Fibroblast of lung (primary cell): ENCODE measurements around the gene LRCOL1. TPM values are rescaled to one million over a fixed set of nuclear protein-coding genes. Genes with fewer than 3 reads are reported as not detected.

Experiments
- DNase-seq, 2 donors: peaks; one replicate each; pipeline versions ENCODE4 v3.0.0 to v3.0.0-alpha.2; 2010; ENCODE audit warnings: low read depth in 2 of 2
- H2AFZ ChIP-seq: 2 replicates; pipeline ENCODE4 v1.5.1; 2012; ENCODE audit warnings: low read length, control low read depth, inconsistent platforms
- H3K27ac ChIP-seq: 2 replicates; pipeline ENCODE4 v1.5.1; 2011; ENCODE audit warnings: low read length, control low read depth; ENCODE audit not compliant: insufficient read depth
- H3K27me3 ChIP-seq: 2 replicates; pipeline ENCODE4 v1.5.1; 2011; ENCODE audit warnings: mild to moderate bottlenecking, low read length; ENCODE audit not compliant: control insufficient read depth, insufficient read depth
- H3K36me3 ChIP-seq: 2 replicates; pipeline ENCODE4 v1.5.1; 2011; ENCODE audit warnings: low read length; ENCODE audit not compliant: control insufficient read depth, insufficient read depth
- H3K4me1 ChIP-seq: 2 replicates; pipeline ENCODE4 v1.5.1; 2011; ENCODE audit warnings: low read length; ENCODE audit not compliant: control insufficient read depth, insufficient read depth; ENCODE audit errors: extremely low read depth
- H3K4me2 ChIP-seq: 2 replicates; pipeline ENCODE4 v1.5.1; 2011; ENCODE audit warnings: low read length, control low read depth; ENCODE audit not compliant: insufficient read depth; ENCODE audit errors: extremely low read depth
- H3K4me3 ChIP-seq, 4 experiments: fragments of 200-600 bp in 1 of 4; sonication (generic) in 1 of 4; replicated peaks in 1 of 4; 2 replicates each; pipeline ENCODE4 v1.5.1; 2011 to 2016; ENCODE audit warnings: low read length in 4 of 4, low read depth in 3 of 4, mild to moderate bottlenecking in 3 of 4, control low read depth in 2 of 4, inconsistent platforms in 1 of 4, mixed read lengths in 1 of 4; ENCODE audit not compliant: insufficient read depth in 1 of 4; ENCODE audit errors: control extremely low read depth in 1 of 4
- H3K79me2 ChIP-seq: 2 replicates; pipeline ENCODE4 v1.5.1; 2012; ENCODE audit warnings: mild to moderate bottlenecking, low read length, inconsistent platforms; ENCODE audit not compliant: control insufficient read depth, insufficient read depth
- H3K9ac ChIP-seq: 2 replicates; pipeline ENCODE4 v1.5.1; 2011; ENCODE audit warnings: mild to moderate bottlenecking, low read length, control low read depth; ENCODE audit not compliant: insufficient read depth
- H3K9me3 ChIP-seq: 2 replicates; pipeline ENCODE4 v1.5.1; 2012; ENCODE audit warnings: low read depth, low read length; ENCODE audit not compliant: control insufficient read depth, insufficient read depth
- H4K20me1 ChIP-seq: 2 replicates; pipeline ENCODE4 v1.5.1; 2011; ENCODE audit warnings: low read length; ENCODE audit not compliant: control insufficient read depth, insufficient read depth; ENCODE audit errors: extremely low read depth
- CTCF ChIP-seq, 2 donors: IDR thresholded peaks in 1 of 2; conservative IDR thresholded peaks in 1 of 2; 1 replicate in 1 of 2; 2 replicates in 1 of 2; pipeline ENCODE4 v1.5.1; 2011 to 2012; ENCODE audit warnings: low read length in 2 of 2, control low read depth in 1 of 2, inconsistent platforms in 1 of 2, low read depth in 1 of 2, mild to moderate bottlenecking in 1 of 2
- EZH2 ChIP-seq: IDR thresholded peaks from 2 replicates; pipeline ENCODE4 v1.5.1; 2012; ENCODE audit warnings: low read length, control low read depth, mild to moderate bottlenecking; ENCODE audit errors: missing control alignments
- polyA plus RNA-seq, 2 donors: library from polyadenylated mRNA; depleted of rRNA in 1 of 2; stranded (reverse) in 1 of 2; unstranded in 1 of 2; fragments of >200 nt; gene quantifications; 2 replicates each; pipeline ENCODE4 v1.2.1, GENCODE V29; 2011 to 2012; ENCODE audit warnings: missing spikeins in 1 of 2
- total RNA-seq: library from RNA; depleted of rRNA; stranded (reverse); fragments of >200 nt; gene quantifications from 2 replicates; pipeline ENCODE4 v1.2.1, GENCODE V29; 2014

The LRCOL1 gene
- total and polyA plus RNA-seq, 2 donors (not counting 1 experiment from before 2014, with no cell fraction given), result 0.17 TPM; not detected in 1

DNA sequence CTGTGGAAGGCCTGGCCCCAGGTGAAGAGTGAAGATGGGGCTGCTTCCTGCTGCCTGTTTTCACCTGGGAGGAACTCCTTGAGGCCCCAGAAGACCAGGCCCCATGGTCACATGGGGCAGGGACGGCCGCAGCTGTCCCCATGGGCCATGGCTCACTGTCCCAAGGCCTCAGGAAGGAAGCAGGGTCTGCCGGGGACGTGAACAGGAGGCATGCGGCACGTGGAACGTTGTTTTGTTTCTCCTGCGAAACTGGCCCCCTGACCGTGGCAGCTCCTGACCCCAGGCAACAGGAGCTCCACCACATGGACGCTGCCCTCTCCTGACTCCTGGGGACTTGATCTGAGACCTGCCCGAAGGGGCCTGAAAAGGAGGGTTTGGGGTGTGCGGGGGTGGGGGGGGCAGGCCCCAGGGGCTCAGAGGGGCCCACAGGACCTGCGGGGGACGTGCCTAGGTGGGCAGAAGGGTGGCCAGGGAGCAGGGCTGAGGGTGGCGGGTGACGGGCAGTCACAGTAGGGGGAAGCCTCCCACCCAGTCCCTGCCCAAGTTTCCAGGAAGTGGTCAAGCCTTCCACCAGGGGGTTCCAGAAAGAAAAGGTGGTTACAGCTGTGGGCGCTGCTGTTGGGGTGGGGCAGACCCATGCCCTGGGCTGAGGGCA, 41.4 kb downstream of the LRCOL1 start:
- TF ChIP-seq EZH2 (no peak), CTCF (conservative IDR thresholded peaks at IDR 0.05 in 1 of 2, IDR thresholded peaks at IDR 0.05 in 1 of 2; ENCODE audit: low read depth in 1 of 2, low read length in 2 of 2) (no peak)
- Histone ChIP-seq H3K27ac (no peak overlapping the region), H3K9ac (no peak overlapping the region), H4K20me1 (no peaks in the 10 kb centered on the region), H3K79me2 (no peaks in the 10 kb centered on the region), H2AFZ (no peak overlapping the region), H3K9me3 (no peaks in the 10 kb centered on the region), H3K4me2 (no peak overlapping the region), H3K27me3 (no peaks in the 10 kb centered on the region), H3K36me3 (no peaks in the 10 kb centered on the region), H3K4me3 (no peak overlapping the region), H3K4me1 (no peaks in the 10 kb centered on the region)
- DNase-seq, result no peak

- no peaks in the 10 kb centered on the region for H3K9me3 ChIP-seq
- H4K20me1 ChIP-seq, result no peaks in the 10 kb centered on the region
- TF ChIP-seq EZH2, result no peak
- no peak for TF ChIP-seq CTCF (conservative IDR thresholded peaks at IDR 0.05 in 1 of 2, IDR thresholded peaks at IDR 0.05 in 1 of 2; ENCODE audit: low read depth in 1 of 2, low read length in 2 of 2)
- no peak overlapping the region for H3K4me2 ChIP-seq
- no peak overlapping the region for H2AFZ ChIP-seq
- H3K27ac ChIP-seq, result no peak overlapping the region
- no peaks in the 10 kb centered on the region for H3K4me1 ChIP-seq
- H3K36me3 ChIP-seq, result no peaks in the 10 kb centered on the region
- H3K4me3 ChIP-seq, result no peak overlapping the region
- no peak overlapping the region for H3K9ac ChIP-seq
- no peaks in the 10 kb centered on the region for H3K79me2 ChIP-seq
- no peak for DNase-seq
- H3K27me3 ChIP-seq, result no peaks in the 10 kb centered on the region
Observed at GRCh38 chr12:132568301-132568700, 42.1 kb downstream of the LRCOL1 start.

- H3K4me2 ChIP-seq, result no peak overlapping the region
- DNase-seq, result no peak
- H3K4me1 ChIP-seq, result no peaks in the 10 kb centered on the region
- H3K9me3 ChIP-seq, result no peaks in the 10 kb centered on the region
- H2AFZ ChIP-seq, result no peak overlapping the region
- H3K36me3 ChIP-seq, result no peaks in the 10 kb centered on the region
- no peaks in the 10 kb centered on the region for H4K20me1 ChIP-seq
- H3K27ac ChIP-seq, result no peak overlapping the region
- H3K27me3 ChIP-seq, result no peaks in the 10 kb centered on the region
- TF ChIP-seq EZH2, result no peak
- TF ChIP-seq CTCF (conservative IDR thresholded peaks at IDR 0.05 in 1 of 2, IDR thresholded peaks at IDR 0.05 in 1 of 2; ENCODE audit: low read depth in 1 of 2, low read length in 2 of 2), result no peak
- no peak overlapping the region for H3K9ac ChIP-seq
- H3K79me2 ChIP-seq, result no peaks in the 10 kb centered on the region
- H3K4me3 ChIP-seq, result no peak overlapping the region
Observed at GRCh38 chr12:132566516-132567131, 43.8 kb downstream of the LRCOL1 start.
